Kidney (tissue), 14 donors: ENCODE measurements around the gene GULP1. TPM values are rescaled to one million over a fixed set of nuclear protein-coding genes. Genes with fewer than 3 reads are reported as not detected.
"Not testable (repeated sequence)": the region's sequence is repeated elsewhere in the genome, so short reads cannot be mapped to it uniquely, and the experiment has no call there.

Experiments
- DNase-seq, 5 donors: peaks; one replicate each; pipeline ENCODE4 v3.0.0-alpha.2; 2013 to 2020
- FAIRE-seq: peaks from 2 replicates; lab custom pipeline; 2012; peaks lifted over from hg19 to GRCh38; lab: Jason Lieb, UNC
- H3K27ac ChIP-seq, 2 donors: one replicate each; pipeline ENCODE4 v1.7.0; 2013; ENCODE audit warnings: low read depth in 2 of 2, low read length in 2 of 2, inconsistent platforms in 1 of 2
- H3K27me3 ChIP-seq: one replicate; pipeline ENCODE4 v1.7.1; 2013; ENCODE audit warnings: low read length, inconsistent platforms; ENCODE audit not compliant: control insufficient read depth, insufficient read depth
- H3K36me3 ChIP-seq, 3 donors: one replicate each; pipeline versions ENCODE4 v1.7.0 to v1.7.1; 2013; ENCODE audit warnings: low read length in 3 of 3, control low read depth in 1 of 3, inconsistent platforms in 1 of 3; ENCODE audit not compliant: insufficient read depth in 3 of 3, control insufficient read depth in 2 of 3
- H3K4me1 ChIP-seq, 3 donors: one replicate each; pipeline versions ENCODE4 v1.7.0 to v1.7.1; 2013; ENCODE audit warnings: low read length in 3 of 3, inconsistent platforms in 1 of 3, low read depth in 1 of 3; ENCODE audit not compliant: control insufficient read depth in 2 of 3, insufficient read depth in 2 of 3
- H3K4me3 ChIP-seq, 3 donors: one replicate each; pipeline versions ENCODE4 v1.7.0 to v1.8.1; 2013; ENCODE audit warnings: low read length in 3 of 3, control low read depth in 1 of 3, inconsistent platforms in 1 of 3
- H3K9ac ChIP-seq, 3 donors: one replicate each; pipeline versions ENCODE4 v1.7.0 to v1.7.1; 2013; ENCODE audit warnings: low read length in 3 of 3, control low read depth in 1 of 3, inconsistent platforms in 1 of 3
- H3K9me3 ChIP-seq, 3 donors: one replicate each; pipeline versions ENCODE4 v1.7.0 to v1.7.1; 2013; ENCODE audit warnings: low read length in 3 of 3, control low read depth in 1 of 3, inconsistent platforms in 1 of 3; ENCODE audit not compliant: control insufficient read depth in 2 of 3, insufficient read depth in 1 of 3
- intact Hi-C: fragments of 100-400 bp; cut with DNase I; formaldehyde crosslinking; loops from one replicate; pipeline ENCODE4 v1.11.1; 2022
- polyA plus RNA-seq: library from polyadenylated mRNA; stranded (reverse); fragments of 350-450 nt; fragmentation: Illumina TruSeq; extraction: RNeasy Lipid Tissue Mini Kit (QIAGEN cat#74804); gene quantifications from one replicate; pipeline ENCODE4 v1.2.3, GENCODE V29; 2014; ENCODE audit warnings: low read depth, low replicate concordance; ENCODE audit not compliant: insufficient read depth
- total RNA-seq: library from RNA; stranded (reverse); fragmentation: NEBNext Ultra II Directional; extraction: Animal tissue kit (Norgen Biotek cat#: 25700); gene quantifications from one replicate; pipeline ENCODE4 v1.2.1, GENCODE V29; 2021
- TF ChIP-seq, protein P1 (sequence below): IDR thresholded peaks from 3 replicates; pipeline ENCODE4 v1.5.1; 2012; ENCODE audit warnings: mild to moderate bottlenecking, moderate library complexity, borderline replicate concordance; ENCODE audit not compliant: insufficient read depth; ENCODE audit errors: extremely low read depth
- donor health status: control.
- donor health status: control.
- donor health status: control.
- donor health status: control.
- donor health status: control.
- donor health status: DM: yes; HTN: yes; CAD: no.
- donor health status: Normal renal cell carcinoma (clear cell type).

GULP1 gene
- total and polyA plus RNA-seq, 2 donors from 2014 or later, result 12.2 to 34.4 TPM

- no peaks in the 10 kb centered on the region for H3K27me3 ChIP-seq
Measured at GRCh38 chr2:188601927-188602326, 310.3 kb downstream of the GULP1 start.

DNA sequence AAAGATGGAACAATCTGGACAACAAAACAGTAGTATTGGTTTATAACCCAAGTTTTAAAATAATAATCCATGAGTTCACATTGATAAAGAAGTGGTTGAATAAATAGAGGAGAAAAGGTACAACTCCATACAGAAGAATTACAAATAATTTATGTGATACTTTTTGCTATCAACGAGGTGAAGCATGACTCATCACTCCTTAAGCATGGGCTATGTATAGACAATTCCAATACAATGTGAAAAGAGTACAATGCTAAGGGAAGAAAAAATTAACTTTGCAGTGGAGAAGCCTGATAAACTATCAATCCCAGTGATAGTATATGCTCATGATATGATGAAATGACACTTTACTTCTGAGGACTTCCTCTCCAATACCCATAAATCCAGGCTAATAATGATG lies 312.9 kb downstream of the GULP1 start:
- no peaks in the 10 kb centered on the region for H3K4me1 ChIP-seq
- no peak for DNase-seq
- TF ChIP-seq, protein P1, sequence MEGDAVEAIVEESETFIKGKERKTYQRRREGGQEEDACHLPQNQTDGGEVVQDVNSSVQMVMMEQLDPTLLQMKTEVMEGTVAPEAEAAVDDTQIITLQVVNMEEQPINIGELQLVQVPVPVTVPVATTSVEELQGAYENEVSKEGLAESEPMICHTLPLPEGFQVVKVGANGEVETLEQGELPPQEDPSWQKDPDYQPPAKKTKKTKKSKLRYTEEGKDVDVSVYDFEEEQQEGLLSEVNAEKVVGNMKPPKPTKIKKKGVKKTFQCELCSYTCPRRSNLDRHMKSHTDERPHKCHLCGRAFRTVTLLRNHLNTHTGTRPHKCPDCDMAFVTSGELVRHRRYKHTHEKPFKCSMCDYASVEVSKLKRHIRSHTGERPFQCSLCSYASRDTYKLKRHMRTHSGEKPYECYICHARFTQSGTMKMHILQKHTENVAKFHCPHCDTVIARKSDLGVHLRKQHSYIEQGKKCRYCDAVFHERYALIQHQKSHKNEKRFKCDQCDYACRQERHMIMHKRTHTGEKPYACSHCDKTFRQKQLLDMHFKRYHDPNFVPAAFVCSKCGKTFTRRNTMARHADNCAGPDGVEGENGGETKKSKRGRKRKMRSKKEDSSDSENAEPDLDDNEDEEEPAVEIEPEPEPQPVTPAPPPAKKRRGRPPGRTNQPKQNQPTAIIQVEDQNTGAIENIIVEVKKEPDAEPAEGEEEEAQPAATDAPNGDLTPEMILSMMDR, result no peak
- H3K9ac ChIP-seq, result no peak overlapping the region
- FAIRE-seq, result no peak
- no peak overlapping the region for H3K27ac ChIP-seq
- intact Hi-C loops, result no loop called here
- H3K36me3 ChIP-seq, result no peaks in the 10 kb centered on the region
- H3K9me3 ChIP-seq, result no peaks in the 10 kb centered on the region
- no peak overlapping the region for H3K4me3 ChIP-seq
- no peaks in the 10 kb centered on the region for H3K27me3 ChIP-seq

More at GRCh38 chr2:188601927-188602326, 310.3 kb downstream of the GULP1 start:
- TF ChIP-seq, protein P1, result no peak
- Histone ChIP-seq H3K9me3 (no peaks in the 10 kb centered on the region), H3K36me3 (no peaks in the 10 kb centered on the region), H3K9ac (no peak overlapping the region), H3K4me3 (no peak overlapping the region), H3K4me1 (peaks cover 0 to 3% (median 2%) of the 10 kb centered on the region in 3 donors), H3K27ac (no peak overlapping the region)
- FAIRE-seq, result no peak
- no peak for DNase-seq
- intact Hi-C loops, result no loop called here

DNA sequence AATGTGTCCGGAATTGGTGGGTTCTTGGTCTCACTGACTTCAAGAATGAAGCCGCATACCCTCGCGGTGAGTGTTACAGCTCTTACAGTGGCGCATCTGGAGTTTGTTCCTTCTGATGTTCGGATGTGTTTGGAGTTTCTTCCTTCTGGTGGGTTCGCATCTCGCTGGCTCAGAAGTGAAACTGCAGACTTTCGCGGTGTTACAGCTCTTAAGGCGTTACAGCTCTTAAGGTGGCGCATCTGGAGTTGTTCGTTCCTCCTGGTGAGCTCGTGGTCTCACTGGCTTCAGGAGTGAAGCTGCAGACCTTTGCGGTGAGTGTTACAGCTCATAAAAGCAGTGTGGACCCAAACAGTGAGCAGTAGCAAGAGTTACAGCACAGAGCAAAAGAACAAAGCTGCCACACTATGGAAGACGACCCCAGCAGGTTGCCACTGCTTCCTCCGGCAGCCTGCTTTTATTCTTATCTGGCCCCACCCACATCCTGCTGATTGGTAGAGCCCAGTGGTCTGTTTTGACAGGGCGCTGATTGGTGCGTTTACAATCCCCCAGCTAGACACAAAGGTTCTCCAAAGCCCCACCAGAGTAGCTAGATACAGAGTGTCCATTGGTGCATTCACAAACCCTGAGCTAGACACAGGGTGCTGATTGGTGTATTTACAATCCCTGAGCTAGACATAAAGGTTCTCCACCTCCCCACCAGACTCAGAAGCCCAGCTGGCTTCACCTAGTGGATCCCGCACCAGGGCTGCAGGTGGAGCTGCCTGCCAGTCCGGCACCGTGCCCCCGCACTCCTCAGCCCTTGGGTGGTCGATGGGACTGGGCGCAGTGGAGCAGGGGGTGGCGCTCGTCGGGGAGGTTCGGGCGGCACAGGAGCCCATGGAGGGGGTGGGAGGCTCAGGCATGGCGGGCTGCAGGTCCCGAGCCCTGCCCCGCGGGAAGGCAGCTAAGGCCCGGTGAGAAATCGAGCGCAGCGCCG lies 314.2 kb downstream of the GULP1 start:
- DNase-seq, H3K9me3 ChIP-seq, H3K4me1 ChIP-seq, intact Hi-C loops, FAIRE-seq, H3K36me3 ChIP-seq, H3K4me3 ChIP-seq, H3K9ac ChIP-seq, H3K27me3 ChIP-seq, H3K27ac ChIP-seq: not testable (repeated sequence)

DNA sequence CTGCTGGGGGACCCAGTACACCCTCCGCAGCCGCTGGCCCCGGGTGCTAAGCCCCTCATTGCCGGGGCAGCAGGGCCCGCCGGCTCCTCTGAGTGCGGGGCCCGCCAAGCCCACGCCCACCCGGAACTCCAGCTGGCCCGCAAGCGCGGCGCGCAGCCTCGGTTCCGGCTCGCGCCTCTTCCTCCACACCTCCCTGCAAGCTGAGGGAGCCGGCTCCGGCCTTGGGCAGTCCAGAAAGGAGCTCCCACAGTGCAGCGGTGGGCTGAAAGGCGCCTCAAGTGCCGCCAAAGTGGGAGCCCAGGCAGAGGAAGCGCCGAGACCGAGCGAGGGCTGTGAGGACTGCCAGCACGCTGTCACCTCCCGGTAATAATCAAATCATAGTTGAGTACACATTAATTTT lies 314.9 kb downstream of the GULP1 start:
- H3K36me3 ChIP-seq, intact Hi-C loops, H3K27me3 ChIP-seq, H3K9ac ChIP-seq, H3K27ac ChIP-seq, H3K4me1 ChIP-seq, H3K4me3 ChIP-seq, FAIRE-seq, H3K9me3 ChIP-seq: not testable (repeated sequence)
- peak in 1 of 5 donors; percentile 65 for DNase-seq
